ENCODE data around the gene LRRC41.
A peak's percentile ranks its signal among the peaks of the same experiment; 100 is the strongest.
"Not testable (repeated sequence)": the region's sequence is repeated elsewhere in the genome, so short reads cannot be mapped to it uniquely, and the experiment has no call there.

The LRRC41 gene

GRCh38 chr1:46342677-46343350 lies 39.4 kb upstream of the LRRC41 start:
- no peak for DNase-seq (ENCODE audit: low read depth)
- TF ChIP-seq CTCF (IDR thresholded peaks at IDR 0.05; ENCODE audit: control insufficient read depth, extremely low read depth, insufficient read depth), result no peak
- H3K4me3 ChIP-seq (ENCODE audit: low read depth, low read length), result no peak overlapping the region

DNA sequence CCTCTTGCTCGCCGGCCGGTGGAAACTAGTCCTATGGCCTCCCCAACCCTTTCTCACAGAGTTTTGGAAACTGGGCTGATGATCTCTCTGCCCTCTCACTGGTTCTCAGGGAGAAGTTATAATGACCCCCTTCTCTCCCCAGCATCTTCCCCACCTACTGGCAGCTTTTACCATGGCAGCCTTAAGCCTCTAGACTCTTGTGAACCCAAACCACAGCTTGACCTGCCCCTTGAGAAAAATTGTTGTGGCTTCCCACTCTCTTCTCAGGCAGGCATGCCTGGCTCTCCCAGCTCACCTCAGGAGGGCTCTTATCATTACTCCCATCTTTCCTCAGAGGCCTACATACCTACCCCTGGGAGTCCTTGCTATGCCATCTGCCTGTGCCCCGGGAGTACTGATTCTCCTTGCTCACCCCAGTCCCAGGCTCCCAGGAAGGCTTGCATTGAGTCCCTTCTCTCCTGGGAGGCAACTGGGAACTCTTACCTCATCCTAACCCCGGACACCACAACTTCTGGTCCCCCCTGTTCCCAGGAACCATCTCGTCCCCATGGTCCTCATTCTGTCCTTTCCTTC lies 38.8 kb upstream of the LRRC41 start:
- peak overlapping the region; percentile 67 for H3K4me3 ChIP-seq (ENCODE audit: low read depth, low read length)
- no peak for TF ChIP-seq CTCF (IDR thresholded peaks at IDR 0.05; ENCODE audit: control insufficient read depth, extremely low read depth, insufficient read depth)
- DNase-seq (ENCODE audit: low read depth), result no peak

DNA sequence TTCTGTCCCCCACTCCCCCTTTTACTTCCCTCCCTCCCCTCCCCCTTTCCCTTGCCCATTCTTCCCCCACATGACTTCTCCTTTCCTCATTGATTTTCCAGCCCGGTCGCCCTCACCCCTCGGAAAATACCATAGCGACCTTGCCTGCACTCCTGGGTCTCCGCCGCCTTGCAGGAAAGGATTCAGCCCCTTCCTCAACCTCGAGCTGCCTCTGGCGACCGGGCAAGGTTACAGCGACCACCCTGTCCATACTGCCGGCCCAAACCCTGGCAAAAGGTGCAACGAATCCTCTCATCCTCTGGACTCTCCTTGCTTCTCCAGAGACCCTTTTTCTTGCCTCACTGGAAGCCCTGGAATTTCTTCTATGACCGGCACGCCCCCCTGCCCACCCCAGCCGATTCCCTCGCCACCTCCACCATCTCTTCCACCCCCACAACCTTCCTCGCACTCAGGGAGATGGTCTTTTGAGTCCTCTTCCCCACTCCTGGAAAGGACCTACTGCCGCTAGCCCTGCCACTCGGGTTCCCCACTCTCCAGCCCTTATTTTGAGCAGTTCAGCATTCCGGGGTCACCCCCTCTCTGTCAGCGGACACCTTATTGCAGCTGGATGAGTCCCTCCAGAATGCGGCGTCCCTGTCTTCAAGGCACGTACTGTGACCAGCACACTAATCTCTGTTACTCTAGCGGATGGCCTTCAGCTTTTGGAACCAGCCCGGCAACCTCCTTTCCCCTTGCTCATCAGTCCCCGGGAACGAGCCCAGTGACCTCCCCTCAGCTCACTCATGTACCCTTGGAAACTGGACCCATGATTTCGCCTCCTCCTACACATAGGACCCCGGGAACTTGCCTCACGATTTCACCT lies 38.0 kb upstream of the LRRC41 start:
- TF ChIP-seq CTCF (IDR thresholded peaks at IDR 0.05; ENCODE audit: control insufficient read depth, extremely low read depth, insufficient read depth), result no peak
- peak overlapping the region; percentile 67 for H3K4me3 ChIP-seq (ENCODE audit: low read depth, low read length)
- no peak for DNase-seq (ENCODE audit: low read depth)

DNA sequence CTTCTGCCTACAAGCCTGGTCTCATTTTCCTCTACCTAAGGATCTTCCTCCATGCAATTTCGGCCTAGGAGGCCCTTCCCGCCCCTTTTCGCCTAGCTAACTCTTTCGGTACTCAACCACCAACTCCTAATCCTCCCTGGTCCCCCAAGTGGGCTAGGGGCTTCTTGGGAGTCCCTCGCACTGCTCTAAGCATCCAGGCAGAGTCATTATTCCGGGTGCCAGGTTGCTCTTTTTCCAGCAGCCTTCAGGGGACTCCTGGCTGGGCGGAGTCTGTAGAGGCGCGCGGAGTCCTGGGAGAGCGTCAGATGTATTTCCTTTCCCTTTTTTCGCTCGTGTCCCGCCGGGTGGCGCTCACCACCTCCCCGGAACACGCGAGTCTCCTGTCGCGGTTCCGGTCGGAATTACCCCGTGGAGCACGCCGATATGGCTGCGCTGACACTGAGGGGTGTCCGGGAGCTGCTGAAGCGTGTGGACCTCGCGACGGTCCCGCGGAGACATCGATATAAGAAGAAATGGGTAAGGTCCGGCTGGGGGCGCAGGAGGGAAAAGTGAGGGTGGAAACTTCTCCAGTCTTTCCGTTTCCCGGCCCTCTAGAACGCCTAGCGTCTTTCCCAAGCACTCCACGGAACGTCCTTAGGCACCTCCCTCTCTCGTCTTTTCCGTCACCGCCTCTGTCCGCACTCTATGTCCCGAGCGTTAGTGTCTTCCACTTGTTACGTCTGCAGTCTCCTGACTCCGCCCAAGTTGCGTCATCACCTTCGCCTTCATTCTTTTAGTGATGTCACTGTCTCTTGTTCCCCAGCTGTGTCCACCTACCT lies 37.2 kb upstream of the LRRC41 start, which contains the start of gene NSUN4:
NSUN4 (plus strand) TSS at position 404 of the 818 bp plus-strand sequence; CDS start at position 424, 20 bp downstream.
- TF ChIP-seq CTCF (IDR thresholded peaks at IDR 0.05; ENCODE audit: control insufficient read depth, extremely low read depth, insufficient read depth), result peak; percentile 94
- peak; percentile 86 for DNase-seq (ENCODE audit: low read depth)
- H3K4me3 ChIP-seq (ENCODE audit: low read depth, low read length), result peak within 1 kb of the TSS; percentile 67

- not testable (repeated sequence) for H3K4me3 ChIP-seq (ENCODE audit: low read depth, low read length); DNase-seq (ENCODE audit: low read depth)
Observed at GRCh38 chr1:46337409-46337808, 34.0 kb upstream of the LRRC41 start.

DNA sequence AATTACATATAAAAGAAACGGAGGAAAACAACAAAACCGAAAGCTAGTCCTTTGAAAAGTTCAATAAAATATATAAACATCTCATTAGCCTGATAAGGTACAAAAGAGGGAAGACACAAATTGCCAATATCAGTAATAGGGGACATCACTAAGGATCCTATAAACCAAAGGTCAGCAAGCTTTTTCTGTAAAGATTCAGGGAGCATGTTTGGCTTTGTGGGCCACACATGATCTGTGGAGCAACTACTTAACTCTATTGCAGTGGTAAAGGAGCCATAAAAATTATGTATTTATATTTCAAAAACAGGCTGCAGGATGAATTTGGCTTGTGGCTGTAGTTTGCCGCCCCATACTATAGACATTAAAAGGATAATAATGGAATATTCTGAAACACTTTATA lies 31.7 kb upstream of the LRRC41 start:
- DNase-seq (ENCODE audit: low read depth), result no peak
- no peak for TF ChIP-seq CTCF (IDR thresholded peaks at IDR 0.05; ENCODE audit: control insufficient read depth, extremely low read depth, insufficient read depth)
- no peak overlapping the region for H3K4me3 ChIP-seq (ENCODE audit: low read depth, low read length)
